Measurements from ENCODE around the gene TPPP2.

Gene TPPP2

GRCh38 chr14:21053184-21054122 is 23.4 kb downstream of the TPPP2 start:
- no peaks in the 10 kb centered on the region for H3K9me3 ChIP-seq
- H3K4me1 ChIP-seq (ENCODE audit: control insufficient read depth in 1 of 2, insufficient read depth in 1 of 2, low read depth in 1 of 2, low read length in 1 of 2): no peaks in the 10 kb centered on the region
- H3K36me3 ChIP-seq: no peaks in the 10 kb centered on the region
- no peak overlapping the region for H3K4me3 ChIP-seq (ENCODE audit: low read depth in 1 of 2, low read length in 1 of 2)
- no peak for TF ChIP-seq CTCF (IDR thresholded peaks at IDR 0.05)
- no peaks in the 10 kb centered on the region for H3K27me3 ChIP-seq
- no peak overlapping the region for H3K27ac ChIP-seq

- Histone ChIP-seq H3K36me3 (no peaks in the 10 kb centered on the region), H3K27me3 (no peaks in the 10 kb centered on the region), H3K9me3 (no peaks in the 10 kb centered on the region), H3K4me3 (ENCODE audit: low read depth in 1 of 2, low read length in 1 of 2) (no peak overlapping the region), H3K27ac (no peak overlapping the region), H3K4me1 (ENCODE audit: control insufficient read depth in 1 of 2, insufficient read depth in 1 of 2, low read depth in 1 of 2, low read length in 1 of 2) (no peaks in the 10 kb centered on the region)
- TF ChIP-seq CTCF (IDR thresholded peaks at IDR 0.05): no peak
Measured at GRCh38 chr14:21054123-21054767, 24.2 kb downstream of the TPPP2 start.

- H3K4me1 ChIP-seq (ENCODE audit: control insufficient read depth in 1 of 2, insufficient read depth in 1 of 2, low read depth in 1 of 2, low read length in 1 of 2): no peaks in the 10 kb centered on the region
- H3K9me3 ChIP-seq: no peaks in the 10 kb centered on the region
- H3K27ac ChIP-seq: no peak overlapping the region
- TF ChIP-seq CTCF (IDR thresholded peaks at IDR 0.05): no peak
- H3K4me3 ChIP-seq (ENCODE audit: low read depth in 1 of 2, low read length in 1 of 2): no peak overlapping the region
- no peaks in the 10 kb centered on the region for H3K36me3 ChIP-seq
- H3K27me3 ChIP-seq: peaks cover under 1% of the 10 kb centered on the region
Measured at GRCh38 chr14:21054768-21055145, 24.7 kb downstream of the TPPP2 start.

GRCh38 chr14:21055432-21056117 is 25.6 kb downstream of the TPPP2 start:
- TF ChIP-seq CTCF (IDR thresholded peaks at IDR 0.05): no peak
- H3K27ac ChIP-seq: no peak overlapping the region

GRCh38 chr14:21056520-21057163 is 26.6 kb downstream of the TPPP2 start:
- H3K27ac ChIP-seq: no peak overlapping the region
- no peaks in the 10 kb centered on the region for H3K4me1 ChIP-seq (ENCODE audit: control insufficient read depth in 1 of 2, insufficient read depth in 1 of 2, low read depth in 1 of 2, low read length in 1 of 2)
- no peak overlapping the region for H3K4me3 ChIP-seq (ENCODE audit: low read depth in 1 of 2, low read length in 1 of 2)
- H3K9me3 ChIP-seq: no peaks in the 10 kb centered on the region
- H3K36me3 ChIP-seq: no peaks in the 10 kb centered on the region
- peaks cover 17% of the 10 kb centered on the region for H3K27me3 ChIP-seq
- no peak for TF ChIP-seq CTCF (IDR thresholded peaks at IDR 0.05)

More at GRCh38 chr14:21055432-21056117, 25.6 kb downstream of the TPPP2 start:
- Histone ChIP-seq H3K4me1 (ENCODE audit: control insufficient read depth in 1 of 2, insufficient read depth in 1 of 2, low read depth in 1 of 2, low read length in 1 of 2) (no peaks in the 10 kb centered on the region), H3K27me3 (peaks cover 7% of the 10 kb centered on the region), H3K4me3 (ENCODE audit: low read depth in 1 of 2, low read length in 1 of 2) (no peak overlapping the region), H3K9me3 (no peaks in the 10 kb centered on the region), H3K36me3 (no peaks in the 10 kb centered on the region)

Data from neutrophil (primary cell).